Transverse colon (tissue), 4 donors: ENCODE results near the gene HEXD.

Experiments used
- EP300 ChIP-seq: sonication (generic); formaldehyde crosslinking; IDR thresholded peaks from one replicate; pipeline ENCODE4 v1.6.1; 2017; ENCODE audit warnings: antibody characterized with exemption, low read depth
- POLR2AphosphoS5 ChIP-seq, 3 donors: sonication (generic); formaldehyde crosslinking; IDR thresholded peaks; one replicate each; pipeline ENCODE4 v1.6.1; 2016; ENCODE audit warnings: antibody characterized with exemption in 3 of 3
- TF ChIP-seq, protein P1 (sequence below), 5 experiments: fragments of 200-600 bp in 3 of 5; fragments of 450-650 bp in 2 of 5; sonication (generic) in 3 of 5; IDR thresholded peaks; 1 replicate in 2 of 5; 2 replicates in 3 of 5; pipeline ENCODE4 v1.5.1; 2016 to 2017; ENCODE audit warnings: antibody characterized with exemption in 5 of 5, inconsistent platforms in 3 of 5, mild to moderate bottlenecking in 2 of 5, moderate library complexity in 1 of 5

DNA sequence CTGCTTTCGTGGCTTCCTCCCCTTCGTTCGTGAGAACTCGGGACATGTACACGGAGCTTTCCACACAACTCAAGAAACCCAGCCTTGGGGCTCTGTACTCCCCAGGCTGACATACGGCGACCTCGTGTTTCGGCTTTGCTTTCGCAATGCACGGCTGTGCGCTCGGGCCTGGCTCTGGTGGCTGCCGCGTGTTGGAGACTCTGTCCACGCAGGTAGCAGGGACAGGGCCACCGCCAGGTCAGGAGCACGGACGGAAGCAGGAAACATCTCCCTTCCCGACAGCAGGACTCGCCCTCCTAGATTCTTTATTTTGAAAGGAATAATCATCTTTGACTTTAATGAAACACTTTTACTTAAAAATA is 29.2 kb upstream of the HEXD start:
- TF ChIP-seq, protein P1, sequence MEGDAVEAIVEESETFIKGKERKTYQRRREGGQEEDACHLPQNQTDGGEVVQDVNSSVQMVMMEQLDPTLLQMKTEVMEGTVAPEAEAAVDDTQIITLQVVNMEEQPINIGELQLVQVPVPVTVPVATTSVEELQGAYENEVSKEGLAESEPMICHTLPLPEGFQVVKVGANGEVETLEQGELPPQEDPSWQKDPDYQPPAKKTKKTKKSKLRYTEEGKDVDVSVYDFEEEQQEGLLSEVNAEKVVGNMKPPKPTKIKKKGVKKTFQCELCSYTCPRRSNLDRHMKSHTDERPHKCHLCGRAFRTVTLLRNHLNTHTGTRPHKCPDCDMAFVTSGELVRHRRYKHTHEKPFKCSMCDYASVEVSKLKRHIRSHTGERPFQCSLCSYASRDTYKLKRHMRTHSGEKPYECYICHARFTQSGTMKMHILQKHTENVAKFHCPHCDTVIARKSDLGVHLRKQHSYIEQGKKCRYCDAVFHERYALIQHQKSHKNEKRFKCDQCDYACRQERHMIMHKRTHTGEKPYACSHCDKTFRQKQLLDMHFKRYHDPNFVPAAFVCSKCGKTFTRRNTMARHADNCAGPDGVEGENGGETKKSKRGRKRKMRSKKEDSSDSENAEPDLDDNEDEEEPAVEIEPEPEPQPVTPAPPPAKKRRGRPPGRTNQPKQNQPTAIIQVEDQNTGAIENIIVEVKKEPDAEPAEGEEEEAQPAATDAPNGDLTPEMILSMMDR (IDR thresholded peaks at IDR 0.05) = no peak
- TF ChIP-seq EP300 = no peak
- no peak for TF ChIP-seq POLR2AphosphoS5 (IDR thresholded peaks at IDR 0.05)
